Upper lobe of left lung (tissue), 6 donors: ENCODE results near the gene DVL2. TPM values are rescaled to one million over a fixed set of nuclear protein-coding genes. Genes with fewer than 3 reads are reported as not detected.

Source experiments
- ATAC-seq, 2 donors: fragments of 200-7000 bp; cut with Tn5 transposase; one replicate each; pipeline ENCODE4 v1.9.1; 2022; ENCODE audit warnings: mild to moderate bottlenecking in 2 of 2, moderate library complexity in 2 of 2; ENCODE audit not compliant: low FRiP score in 2 of 2
- DNase-seq, 2 donors: peaks; one replicate each; pipeline ENCODE4 v3.0.0-alpha.2; 2019 to 2020
- H3K27ac ChIP-seq, 4 donors: fragments of 200-600 bp; sonication (generic); one replicate each; pipeline ENCODE4 v1.5.1; 2016 to 2019
- H3K27me3 ChIP-seq, 4 donors: fragments of 200-600 bp; sonication (generic); one replicate each; pipeline ENCODE4 v1.5.1; 2017 to 2019
- H3K36me3 ChIP-seq, 4 donors: fragments of 200-600 bp; sonication (generic); one replicate each; pipeline ENCODE4 v1.5.1; 2016 to 2019
- H3K4me1 ChIP-seq, 4 donors: fragments of 200-600 bp; sonication (generic); one replicate each; pipeline ENCODE4 v1.5.1; 2018 to 2019
- H3K4me3 ChIP-seq, 4 donors: fragments of 200-600 bp; sonication (generic); one replicate each; pipeline ENCODE4 v1.5.1; 2017 to 2019; ENCODE audit warnings: mild to moderate bottlenecking in 2 of 4, moderate library complexity in 1 of 4
- H3K9me3 ChIP-seq, 4 donors: fragments of 200-600 bp; sonication (generic); one replicate each; pipeline ENCODE4 v1.5.1; 2018 to 2019
- CTCF ChIP-seq, 6 experiments: fragments of 450-650 bp in 4 of 6; fragments of 200-600 bp in 2 of 6; sonication (generic) in 2 of 6; IDR thresholded peaks; one replicate each; pipeline ENCODE4 v1.5.1; 2016 to 2019; ENCODE audit warnings: antibody characterized with exemption in 6 of 6
- EP300 ChIP-seq, 4 donors: sonication (generic); formaldehyde crosslinking; IDR thresholded peaks; one replicate each; pipeline ENCODE4 v1.5.1; 2017; ENCODE audit warnings: antibody characterized with exemption in 4 of 4, control low read depth in 2 of 4
- POLR2A ChIP-seq, 4 donors: fragments of 450-650 bp; IDR thresholded peaks; one replicate each; pipeline ENCODE4 v1.5.1; 2016 to 2017; ENCODE audit warnings: antibody characterized with exemption in 4 of 4, mild to moderate bottlenecking in 2 of 4
- POLR2AphosphoS5 ChIP-seq, 2 donors: sonication (generic); formaldehyde crosslinking; IDR thresholded peaks; one replicate each; pipeline ENCODE4 v1.5.1; 2017; ENCODE audit warnings: antibody characterized with exemption in 2 of 2
- WGBS, 2 donors: methylation state at CpG; one replicate each; pipeline ENCODE4 v1.1.5; 2017 to 2018; 5-methylcytosine and 5-hydroxymethylcytosine counted together
- small RNA-seq, 4 donors: library from RNA; depleted of rRNA; stranded (forward); fragments of <200 nt; gene quantifications; one replicate each; pipeline ENCODE3, GENCODE V24; 2016
- total RNA-seq, 6 donors: library from RNA; depleted of rRNA in 4 of 6; stranded (reverse); fragments of >200 nt in 4 of 6; gene quantifications; one replicate each; pipeline versions ENCODE4 v1.1.0 to v1.2.1, GENCODE V29; 2016 to 2021
- donor health status: DM: no; HTN: no; CAD: no; lungs with moderate emphysema.
- donor health status: DM: no; HTN: yes; CAD: no; lungs with severe emphysema.

Gene DVL2
- total RNA-seq, 6 donors from 2014 or later: 40.4 to 70.2 (median 42.4) TPM

DNA sequence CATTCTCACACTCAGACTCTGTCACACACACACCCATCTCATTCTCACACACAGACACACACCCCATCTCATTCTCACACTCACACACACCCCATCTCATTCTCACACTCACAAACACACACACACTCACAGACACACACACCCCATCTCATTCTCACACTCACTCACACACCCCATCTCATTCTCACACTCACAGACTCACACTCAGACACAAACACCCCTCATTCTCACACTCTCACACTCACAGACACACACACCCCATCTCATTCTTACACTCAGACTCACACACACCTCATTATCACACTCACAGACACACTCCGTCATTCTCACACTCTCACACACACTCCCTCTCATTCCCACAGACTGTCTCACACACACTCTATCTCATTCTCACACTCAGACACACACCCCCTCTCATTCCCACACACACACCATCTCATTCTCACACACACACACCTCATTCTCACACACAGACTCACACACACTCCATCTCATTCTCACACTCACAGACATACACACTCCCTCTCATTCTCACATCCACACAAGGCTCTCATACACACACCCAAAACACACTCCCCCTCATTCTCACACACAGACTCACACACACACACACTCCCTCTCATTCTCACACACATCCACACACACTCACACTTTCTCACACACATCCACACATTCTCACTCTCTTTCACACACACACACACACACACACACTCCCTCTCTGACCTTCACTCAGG lies 58.0 kb downstream of the DVL2 start:
- peaks cover 12 to 26% (median 21%) of the 10 kb centered on the region in 4 donors for H3K4me1 ChIP-seq
- no peak overlapping the region for H3K27ac ChIP-seq
- 91 to 92% methylated on average over 1 of the region's 1 CpG for WGBS, 2 donors
- no peak for TF ChIP-seq EP300 (IDR thresholded peaks at IDR 0.05)
- no peak for TF ChIP-seq POLR2AphosphoS5 (IDR thresholded peaks at IDR 0.05)
- TF ChIP-seq CTCF (IDR thresholded peaks at IDR 0.05): no peak
- TF ChIP-seq POLR2A (IDR thresholded peaks at IDR 0.05): no peak
- H3K4me3 ChIP-seq: no peak overlapping the region
- peaks cover 0 to 7% (median 0%) of the 10 kb centered on the region in 4 donors for H3K27me3 ChIP-seq
- no peaks in the 10 kb centered on the region for H3K9me3 ChIP-seq
- no peak for DNase-seq
- no peak for ATAC-seq
- H3K36me3 ChIP-seq: no peaks in the 10 kb centered on the region

Small RNA genes within 50 kb of the gene (small RNA-seq; reads per million reads assigned to genes)
- 0 reads per million in 4 donors for gene AC120057.4
- gene MIR324: 8.0 to 13.9 (median 11.2) reads per million in 4 donors
- 0 reads per million in 4 donors for gene RF00019

Other genes with a start within 250 kb of the DVL2 start
- 1 to 10 TPM in 2 of 6 donors, under 1 TPM in 4; 0.26 to 3.1 (median 0.46) TPM for gene ALOX12, start 238.5 kb downstream of the DVL2 start, total RNA-seq
- 100 to 1,000 TPM in 5 of 6 donors, 10 to 100 TPM in 1; 85.9 to 304 (median 175) TPM for gene RNASEK, start 221.9 kb downstream of the DVL2 start, total RNA-seq
- 10 to 100 TPM in 3 of 6 donors, 1 to 10 TPM in 3; 2.1 to 83.1 (median 9.4) TPM for gene BCL6B, start 211.5 kb downstream of the DVL2 start, total RNA-seq
- 10 to 100 TPM in 4 of 6 donors, 1 to 10 TPM in 2; 2.3 to 26.2 (median 10.7) TPM for gene SLC16A13, start 198.5 kb downstream of the DVL2 start, total RNA-seq
- 10 to 100 TPM in 2 of 6 donors, 1 to 10 TPM in 4; 2.7 to 35.0 (median 6.1) TPM for gene SLC16A11, start 190.4 kb downstream of the DVL2 start, total RNA-seq
- gene CLEC10A, start 154.3 kb downstream of the DVL2 start, total RNA-seq: 10 to 100 TPM in 2 of 6 donors, 1 to 10 TPM in 2, under 1 TPM in 2; 0.76 to 16.8 (median 5.1) TPM
- 1 to 10 TPM in 5 of 6 donors, under 1 TPM in 1; 0.98 to 3.9 (median 1.8) TPM for gene ASGR2, start 119.7 kb downstream of the DVL2 start, total RNA-seq
- gene ASGR1, start 55.1 kb downstream of the DVL2 start, total RNA-seq: 10 to 100 TPM in 1 of 6 donors, 1 to 10 TPM in 4, not detected in 1; 1.1 to 11.5 (median 6.8) TPM
- 10 to 100 TPM; 10.5 to 32.5 (median 19.4) TPM for gene DLG4, start 14.7 kb downstream of the DVL2 start, total RNA-seq
- 1,000 to 10,000 TPM in 2 of 6 donors, 100 to 1,000 TPM in 4; 377 to 1,449 (median 553) TPM for gene ACADVL, start 14.6 kb downstream of the DVL2 start, total RNA-seq
- 10 to 100 TPM; 25.4 to 54.5 (median 31.2) TPM for gene PHF23, start 4.9 kb upstream of the DVL2 start, total RNA-seq
- gene GABARAP, start 7.9 kb upstream of the DVL2 start, total RNA-seq: 100 to 1,000 TPM; 381 to 631 (median 601) TPM
- gene CTDNEP1, start 17.2 kb upstream of the DVL2 start, total RNA-seq: 100 to 1,000 TPM in 2 of 6 donors, 10 to 100 TPM in 4; 62.9 to 139 (median 75.0) TPM
- 10 to 100 TPM in 5 of 6 donors, 1 to 10 TPM in 1; 5.2 to 36.3 (median 21.0) TPM for gene ELP5, start 17.7 kb upstream of the DVL2 start, total RNA-seq
- gene CLDN7, start 28.0 kb upstream of the DVL2 start, total RNA-seq: 100 to 1,000 TPM in 5 of 6 donors, 10 to 100 TPM in 1; 57.6 to 201 (median 137) TPM
- gene SLC2A4, start 47.2 kb upstream of the DVL2 start, total RNA-seq: 1 to 10 TPM; 1.0 to 5.2 (median 1.2) TPM
- gene YBX2, start 60.1 kb upstream of the DVL2 start, total RNA-seq: 1 to 10 TPM in 3 of 6 donors, under 1 TPM in 2, not detected in 1; 0.14 to 2.2 (median 1.2) TPM
- gene EIF5A, start 73.1 kb upstream of the DVL2 start, total RNA-seq: 100 to 1,000 TPM in 5 of 6 donors, 10 to 100 TPM in 1; 84.9 to 303 (median 207) TPM
- gene GPS2, start 80.8 kb upstream of the DVL2 start, total RNA-seq: 100 to 1,000 TPM in 2 of 6 donors, 10 to 100 TPM in 4; 55.2 to 109 (median 95.7) TPM
- 10 to 100 TPM; 14.2 to 77.5 (median 37.5) TPM for gene NEURL4, start 94.8 kb upstream of the DVL2 start, total RNA-seq
- 100 to 1,000 TPM in 1 of 6 donors, 10 to 100 TPM in 4, 1 to 10 TPM in 1; 8.5 to 114 (median 22.8) TPM for gene ACAP1, start 102.0 kb upstream of the DVL2 start, total RNA-seq
- gene KCTD11, start 117.6 kb upstream of the DVL2 start, total RNA-seq: 10 to 100 TPM in 3 of 6 donors, 1 to 10 TPM in 3; 5.2 to 13.8 (median 10.5) TPM
- 1 to 10 TPM in 1 of 6 donors, not detected in 5; 1.0 TPM for gene TMEM95, start 120.6 kb upstream of the DVL2 start, total RNA-seq
- gene TNK1, start 146.6 kb upstream of the DVL2 start, total RNA-seq: 10 to 100 TPM in 1 of 6 donors, 1 to 10 TPM in 5; 5.8 to 16.8 (median 8.2) TPM
- 10 to 100 TPM; 20.6 to 64.5 (median 37.7) TPM for gene PLSCR3, start 160.0 kb upstream of the DVL2 start, total RNA-seq
- 10 to 100 TPM; 21.6 to 65.0 (median 52.6) TPM for gene TMEM256, start 169.6 kb upstream of the DVL2 start, total RNA-seq
- gene NLGN2, start 173.3 kb upstream of the DVL2 start, total RNA-seq: 10 to 100 TPM in 3 of 6 donors, 1 to 10 TPM in 3; 3.8 to 16.8 (median 8.9) TPM
- gene SPEM1, start 185.8 kb upstream of the DVL2 start, total RNA-seq: not detected
- not detected for gene SPEM2, start 191.1 kb upstream of the DVL2 start, total RNA-seq
- not detected for gene SPEM3, start 194.3 kb upstream of the DVL2 start, total RNA-seq
- gene TMEM102, start 200.9 kb upstream of the DVL2 start, total RNA-seq: 10 to 100 TPM in 5 of 6 donors, 1 to 10 TPM in 1; 9.7 to 14.3 (median 13.1) TPM
- gene FGF11, start 205.0 kb upstream of the DVL2 start, total RNA-seq: 1 to 10 TPM in 2 of 6 donors, under 1 TPM in 3, not detected in 1; 0.15 to 2.0 (median 0.57) TPM
- 10 to 100 TPM in 1 of 6 donors, 1 to 10 TPM in 5; 1.9 to 11.5 (median 7.0) TPM for gene CHRNB1, start 210.5 kb upstream of the DVL2 start, total RNA-seq
- 10 to 100 TPM; 54.4 to 90.1 (median 74.2) TPM for gene ZBTB4, start 245.1 kb upstream of the DVL2 start, total RNA-seq
- gene SLC35G6, start 246.9 kb upstream of the DVL2 start, total RNA-seq: not detected
- gene POLR2A, start 249.8 kb upstream of the DVL2 start, total RNA-seq: 100 to 1,000 TPM in 4 of 6 donors, 10 to 100 TPM in 2; 79.5 to 139 (median 112) TPM